ENCODE measurements around the gene SRC.

- TF ChIP-seq CTCF (IDR thresholded peaks at IDR 0.05 in 8 of 11, conservative IDR thresholded peaks at IDR 0.05 in 3 of 11) = no peak
- no peak for TF ChIP-seq POLR2A (IDR thresholded peaks at IDR 0.05)
Measured at GRCh38 chr20:37407573-37408002, 61.6 kb downstream of the SRC start.
